Right lobe of liver (tissue), 6 donors: ENCODE data around the gene TRAF6. TPM values are rescaled to one million over a fixed set of nuclear protein-coding genes. Genes with fewer than 3 reads are reported as not detected.
"Not testable (repeated sequence)": the region's sequence is repeated elsewhere in the genome, so short reads cannot be mapped to it uniquely, and the experiment has no call there.

Source experiments
- ATAC-seq, 4 donors: fragments of 200-7000 bp; cut with Tn5 transposase; one replicate each; pipeline ENCODE4 v1.9.1; 2020; ENCODE audit warnings: mild to moderate bottlenecking in 4 of 4, moderate library complexity in 4 of 4
- DNase-seq, 3 donors: peaks; one replicate each; pipeline ENCODE4 v3.0.0-alpha.2; 2020
- H3K27ac ChIP-seq, 3 donors: fragments of 200-600 bp; one replicate each; pipeline ENCODE4 v1.8.0; 2022
- H3K27me3 ChIP-seq, 2 donors: fragments of 200-600 bp; one replicate each; pipeline ENCODE4 v1.8.0; 2022
- H3K36me3 ChIP-seq, 4 donors: fragments of 200-600 bp; sonication (generic) in 1 of 4; one replicate each; pipeline versions ENCODE4 v1.5.1 to v1.8.0; 2017 to 2022; ENCODE audit warnings: control low read depth in 1 of 4
- H3K4me1 ChIP-seq, 4 donors: fragments of 200-600 bp; sonication (generic) in 1 of 4; one replicate each; pipeline versions ENCODE4 v1.5.1 to v1.8.0; 2017 to 2022; ENCODE audit warnings: control low read depth in 1 of 4
- H3K4me3 ChIP-seq, 3 donors: fragments of 200-600 bp; one replicate each; pipeline ENCODE4 v1.8.0; 2022
- H3K9me3 ChIP-seq, 4 donors: fragments of 200-600 bp; sonication (generic) in 1 of 4; one replicate each; pipeline versions ENCODE4 v1.5.1 to v1.8.0; 2017 to 2022; ENCODE audit warnings: control low read depth in 1 of 4
- CTCF ChIP-seq, 4 donors: fragments of 200-600 bp in 3 of 4; fragments of 450-650 bp in 1 of 4; IDR thresholded peaks; one replicate each; pipeline versions ENCODE4 v1.5.1 to v1.8.0; 2016 to 2022; ENCODE audit warnings: antibody characterized with exemption in 4 of 4, mild to moderate bottlenecking in 2 of 4
- POLR2A ChIP-seq: fragments of 450-650 bp; IDR thresholded peaks from one replicate; pipeline ENCODE4 v1.6.1; 2017; ENCODE audit warnings: antibody characterized with exemption, mild to moderate bottlenecking
- WGBS: methylation state at CpG from one replicate; pipeline ENCODE4 v1.1.6; 2018; ENCODE audit warnings: low coverage, low lambda C conversion rate; ENCODE audit not compliant: insufficient coverage; ENCODE audit errors: missing lambda C conversion rate; 5-methylcytosine and 5-hydroxymethylcytosine counted together
- intact Hi-C, 2 donors: fragments of 100-400 bp; cut with DNase I; formaldehyde crosslinking; loops; one replicate each; pipeline versions ENCODE4 v1.11.2 to v1.14.1; 2022
- total RNA-seq, 6 experiments: library from RNA; depleted of rRNA in 2 of 6; stranded (reverse); fragments of >200 nt in 2 of 6; fragmentation: NEBNext Ultra II Directional in 3 of 6; extraction: Animal tissue kit (Norgen Biotek cat#: 25700) in 3 of 6; gene quantifications; one replicate each; pipeline versions ENCODE4 v1.1.0 to v1.2.4, GENCODE V29; 2016 to 2023
- donor health status: DM: no; HTN: yes; CAD: no.
- donor health status: DM: no; HTN: no; CAD: no.
- donor health status: DM: no; HTN: no; CAD: no.
- donor health status: DM: no; HTN: yes; CAD: no.
- donor health status: DM: no; HTN: yes; CAD: no.

The TRAF6 gene
- total RNA-seq, 6 experiments from 2014 or later, result 4.9 to 7.4 (median 6.7) TPM

DNA sequence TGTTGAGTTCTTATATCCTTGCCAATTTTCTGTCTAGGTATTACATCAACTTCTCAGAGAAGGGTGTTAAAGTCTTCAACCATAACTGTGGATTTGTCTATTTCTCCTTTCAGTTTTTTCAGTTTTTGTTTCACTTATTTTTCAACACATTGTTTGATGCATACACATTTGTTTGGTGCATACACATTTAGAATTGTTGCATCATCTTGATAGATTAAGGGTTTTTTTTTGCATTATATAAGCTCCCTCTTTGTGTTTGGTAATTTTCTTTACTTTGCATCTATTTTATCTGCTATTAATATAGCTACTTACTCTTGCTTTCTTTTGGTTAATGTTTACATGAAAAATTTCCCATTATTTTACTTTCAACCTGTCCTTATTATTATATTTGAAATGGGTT lies 20.8 kb upstream of the TRAF6 start:
- H3K27ac ChIP-seq, result no peak overlapping the region
- no peaks in the 10 kb centered on the region for H3K4me1 ChIP-seq
- intact Hi-C loops, result no loop called here
- ATAC-seq (no peak), DNase-seq (no peak)
- H3K4me3 ChIP-seq, result no peak overlapping the region
- no peaks in the 10 kb centered on the region for H3K36me3 ChIP-seq
- H3K9me3 ChIP-seq, result no peaks in the 10 kb centered on the region
- TF ChIP-seq POLR2A, result no peak
- H3K27me3 ChIP-seq, result no peaks in the 10 kb centered on the region

- no peak overlapping the region for H3K4me3 ChIP-seq
- TF ChIP-seq POLR2A (no peak), CTCF (IDR thresholded peaks at IDR 0.05) (no peak)
- H3K9me3 ChIP-seq, result no peaks in the 10 kb centered on the region
- no peak for DNase-seq
- H3K27ac ChIP-seq, result no peak overlapping the region
- no peaks in the 10 kb centered on the region for H3K36me3 ChIP-seq
- peaks cover 0 to under 1% (median 0%) of the 10 kb centered on the region in 4 donors for H3K4me1 ChIP-seq
- intact Hi-C loops, result no loop called here
- no peaks in the 10 kb centered on the region for H3K27me3 ChIP-seq
- no peak for ATAC-seq
- 43% methylated on average over 2 of the region's 2 CpGs for WGBS
Measured at GRCh38 chr11:36513965-36514364, 3.9 kb upstream of the TRAF6 start.

DNA sequence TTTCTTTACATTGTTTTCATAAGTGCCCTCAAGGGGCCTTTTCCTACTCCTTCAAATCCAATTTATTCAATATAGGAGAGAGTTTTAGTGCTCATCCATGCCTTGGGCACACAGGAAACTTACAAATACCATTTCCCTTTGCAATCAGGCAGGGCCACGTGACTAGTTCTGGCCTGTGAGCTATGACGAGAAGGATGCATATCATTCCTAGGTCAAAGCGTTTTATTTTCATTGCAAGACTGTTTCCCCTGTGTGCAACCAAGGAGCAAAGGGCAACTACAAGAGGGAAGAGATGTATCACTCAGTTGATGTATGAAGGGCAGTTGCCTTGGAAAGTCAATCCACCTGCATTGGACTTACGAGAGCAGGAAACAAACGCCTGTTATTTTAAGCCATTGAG lies 1.9 kb upstream of the TRAF6 start:
- H3K9me3 ChIP-seq, result no peaks in the 10 kb centered on the region
- no peak overlapping the region for H3K4me3 ChIP-seq
- H3K27ac ChIP-seq, result no peak overlapping the region
- intact Hi-C loops, result no loop called here
- H3K27me3 ChIP-seq, result no peaks in the 10 kb centered on the region
- peaks cover 0 to 14% (median 0%) of the 10 kb centered on the region in 4 donors for H3K4me1 ChIP-seq
- no peak for DNase-seq
- TF ChIP-seq CTCF (IDR thresholded peaks at IDR 0.05) (no peak), POLR2A (no peak)
- no peak for ATAC-seq
- 51% methylated on average over 5 of the region's 5 CpGs for WGBS
- no peaks in the 10 kb centered on the region for H3K36me3 ChIP-seq

DNA sequence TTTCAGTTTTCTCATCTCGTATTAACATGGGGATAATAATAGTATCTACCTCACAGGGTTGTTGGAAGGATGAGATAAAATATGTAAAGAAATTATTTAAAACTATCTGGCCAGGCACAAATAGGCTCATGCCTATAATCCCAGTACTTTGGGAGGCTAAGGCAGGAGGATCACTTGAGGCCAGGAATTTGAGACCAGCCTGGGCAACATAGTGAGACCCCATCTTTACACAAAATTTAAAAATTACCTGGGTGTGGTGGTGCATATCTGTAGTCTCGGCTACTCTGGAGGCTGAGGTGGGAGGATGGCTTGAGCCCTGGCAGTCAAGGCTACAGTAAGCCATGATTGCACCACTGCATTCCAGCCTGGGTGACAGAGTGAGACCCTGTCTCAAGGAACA lies 990 bp upstream of the TRAF6 start:
- H3K9me3 ChIP-seq, H3K36me3 ChIP-seq, DNase-seq, H3K27me3 ChIP-seq, intact Hi-C loops, ATAC-seq: not testable (repeated sequence)
- WGBS, result 82% methylated on average over 2 of the region's 2 CpGs
- H3K4me3 ChIP-seq, result peak overlapping the region in 1 of 3 donors; percentile 93
- peak overlapping the region in 1 of 3 donors; percentile 97 for H3K27ac ChIP-seq
- H3K4me1 ChIP-seq, result peaks cover 0 to 14% (median 0%) of the 10 kb centered on the region in 4 donors

DNA sequence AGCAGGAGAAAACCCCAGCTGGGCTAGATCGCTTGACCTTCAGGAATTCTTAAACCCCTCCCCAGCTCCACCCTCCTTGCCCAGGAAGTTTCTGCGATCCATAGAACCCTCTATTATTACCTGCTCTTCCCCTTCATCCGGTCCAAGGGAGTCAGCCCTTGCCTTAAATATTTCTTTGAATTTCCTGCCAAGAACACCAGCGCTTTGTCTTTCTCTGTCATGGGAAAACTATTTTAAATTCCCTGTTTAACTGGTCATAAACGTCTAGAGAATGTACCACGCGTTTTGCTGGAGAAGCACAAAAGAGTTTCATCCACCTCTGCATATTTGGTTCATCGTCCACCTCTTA lies 496 bp upstream of the TRAF6 start:
- H3K4me3 ChIP-seq, result peak overlapping the region; percentile 75 to 93 (median 91)
- peaks cover 0 to 14% (median 0%) of the 10 kb centered on the region in 4 donors for H3K4me1 ChIP-seq
- DNase-seq, result no peak
- H3K9me3 ChIP-seq, result no peaks in the 10 kb centered on the region
- H3K36me3 ChIP-seq, result no peaks in the 10 kb centered on the region
- WGBS, result 14% methylated on average over 8 of the region's 8 CpGs
- ATAC-seq, result peak in 3 of 4 donors; percentile 11 to 25 (median 17)
- intact Hi-C loops, result no loop called here
- peak overlapping the region; percentile 92 to 97 (median 95) for H3K27ac ChIP-seq
- no peak for TF ChIP-seq CTCF (IDR thresholded peaks at IDR 0.05)
- no peak for TF ChIP-seq POLR2A
- no peaks in the 10 kb centered on the region for H3K27me3 ChIP-seq

- DNase-seq (no peak), ATAC-seq (peak; percentile 9 to 25 (median 22))
- no peaks in the 10 kb centered on the region for H3K27me3 ChIP-seq
- H3K27ac ChIP-seq, result peak overlapping the region; percentile 92 to 97 (median 95)
- H3K4me3 ChIP-seq, result peak overlapping the region; percentile 75 to 93 (median 91)
- 0% methylated on average over 15 of the region's 15 CpGs for WGBS
- TF ChIP-seq CTCF (IDR thresholded peaks at IDR 0.05) (no peak), POLR2A (no peak)
- H3K36me3 ChIP-seq, result no peaks in the 10 kb centered on the region
- no peaks in the 10 kb centered on the region for H3K9me3 ChIP-seq
- H3K4me1 ChIP-seq, result peaks cover 0 to 14% (median 0%) of the 10 kb centered on the region in 4 donors
- intact Hi-C loops, result no loop called here
Measured at GRCh38 chr11:36509201-36509639, 852 bp downstream of the TRAF6 start.
